ENCODE data around the gene NFIA.

NFIA gene

GRCh38 chr1:61432616-61433388 lies 350.4 kb downstream of the NFIA start:
- no peak overlapping the region for H3K18ac ChIP-seq (ENCODE audit: low read length)
- no peak overlapping the region for H3K23ac ChIP-seq (ENCODE audit: low read length)
- no peaks in the 10 kb centered on the region for H3K79me2 ChIP-seq (ENCODE audit: control insufficient read depth, insufficient read depth, low read length, poor library complexity)
- H3K4me1 ChIP-seq (ENCODE audit: control insufficient read depth in 1 of 2, insufficient read depth in 2 of 2, low read length in 2 of 2) = no peaks in the 10 kb centered on the region
- H2BK5ac ChIP-seq (ENCODE audit: low read depth, low read length, poor library complexity) = no peak overlapping the region
- no peak overlapping the region for H2BK120ac ChIP-seq (ENCODE audit: insufficient read depth, low read length, poor library complexity)
- H4K91ac ChIP-seq (ENCODE audit: low read depth, low read length) = no peak overlapping the region
- no peak overlapping the region for H2AK5ac ChIP-seq (ENCODE audit: low read length)
- H3K4ac ChIP-seq (ENCODE audit: low read depth, low read length) = no peak overlapping the region
- no peaks in the 10 kb centered on the region for H3K36me3 ChIP-seq (ENCODE audit: control insufficient read depth in 1 of 2, insufficient read depth in 2 of 2, low read length in 2 of 2)
- no peak overlapping the region for H3K4me3 ChIP-seq (ENCODE audit: low read depth, low read length)
- H4K12ac ChIP-seq (ENCODE audit: low read depth, low read length) = no peak overlapping the region
- H3K9ac ChIP-seq (ENCODE audit: low read length) = no peak overlapping the region
- H2AFZ ChIP-seq (ENCODE audit: insufficient read depth, low read length, poor library complexity) = no peak overlapping the region
- no peaks in the 10 kb centered on the region for H3K27me3 ChIP-seq (ENCODE audit: insufficient read depth, low read length)
- no peak for DNase-seq
- H3K9me3 ChIP-seq (ENCODE audit: insufficient read depth, low read depth, low read length) = no peaks in the 10 kb centered on the region
- no peak overlapping the region for H3K14ac ChIP-seq (ENCODE audit: low read length)
- H2BK12ac ChIP-seq (ENCODE audit: low read length) = no peak overlapping the region
- H3K79me1 ChIP-seq (ENCODE audit: low read length) = no peaks in the 10 kb centered on the region
- H4K8ac ChIP-seq (ENCODE audit: low read depth, low read length) = no peak overlapping the region
- no CpG with 5 or more reads among the region's 7 CpGs for WGBS (ENCODE audit: extremely low coverage, insufficient coverage, insufficient read length)
- no peak overlapping the region for H3K4me2 ChIP-seq (ENCODE audit: low read length)
- H3K27ac ChIP-seq (ENCODE audit: low read depth, low read length) = no peak overlapping the region

DNA sequence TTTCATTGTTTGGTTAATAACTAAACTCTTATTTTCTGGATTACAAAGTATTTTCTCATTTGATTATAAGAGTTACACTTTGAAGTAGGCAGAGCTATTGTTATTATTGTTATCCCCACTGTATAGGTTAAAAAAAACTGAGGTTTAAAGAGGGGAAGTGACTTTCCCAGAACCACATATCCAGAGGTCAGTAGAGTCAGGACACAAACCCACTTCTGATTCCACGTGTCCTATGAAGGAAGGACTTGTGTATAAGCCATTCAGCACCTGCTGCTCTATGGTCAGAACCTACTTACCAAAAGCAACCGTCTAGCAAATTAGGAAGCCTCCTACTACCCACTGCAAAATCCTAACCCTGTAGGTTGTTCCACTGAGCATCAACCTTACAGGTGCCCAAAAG lies 351.3 kb downstream of the NFIA start:
- no peak for DNase-seq
- Histone ChIP-seq H4K91ac (ENCODE audit: low read depth, low read length) (no peak overlapping the region), H3K9ac (ENCODE audit: low read length) (no peak overlapping the region), H3K18ac (ENCODE audit: low read length) (no peak overlapping the region), H3K27ac (ENCODE audit: low read depth, low read length) (no peak overlapping the region), H2BK5ac (ENCODE audit: low read depth, low read length, poor library complexity) (no peak overlapping the region), H3K79me2 (ENCODE audit: control insufficient read depth, insufficient read depth, low read length, poor library complexity) (no peaks in the 10 kb centered on the region), H2AK5ac (ENCODE audit: low read length) (no peak overlapping the region), H3K4me2 (ENCODE audit: low read length) (no peak overlapping the region), H2BK12ac (ENCODE audit: low read length) (no peak overlapping the region), H3K27me3 (ENCODE audit: insufficient read depth, low read length) (no peaks in the 10 kb centered on the region), H4K8ac (ENCODE audit: low read depth, low read length) (no peak overlapping the region), H3K4ac (ENCODE audit: low read depth, low read length) (no peak overlapping the region), H3K14ac (ENCODE audit: low read length) (no peak overlapping the region), H2AFZ (ENCODE audit: insufficient read depth, low read length, poor library complexity) (no peak overlapping the region), H4K12ac (ENCODE audit: low read depth, low read length) (no peak overlapping the region), H3K23ac (ENCODE audit: low read length) (no peak overlapping the region), H3K4me1 (ENCODE audit: control insufficient read depth in 1 of 2, insufficient read depth in 2 of 2, low read length in 2 of 2) (no peaks in the 10 kb centered on the region), H3K79me1 (ENCODE audit: low read length) (no peaks in the 10 kb centered on the region), H3K36me3 (ENCODE audit: control insufficient read depth in 1 of 2, insufficient read depth in 2 of 2, low read length in 2 of 2) (no peaks in the 10 kb centered on the region), H3K9me3 (ENCODE audit: insufficient read depth, low read depth, low read length) (no peaks in the 10 kb centered on the region), H2BK120ac (ENCODE audit: insufficient read depth, low read length, poor library complexity) (no peak overlapping the region), H3K4me3 (ENCODE audit: low read depth, low read length) (no peak overlapping the region)
- WGBS (ENCODE audit: extremely low coverage, insufficient coverage, insufficient read length) = no CpG with 5 or more reads among the region's 2 CpGs

- no peak overlapping the region for H2AK5ac ChIP-seq (ENCODE audit: low read length)
- H3K36me3 ChIP-seq (ENCODE audit: control insufficient read depth in 1 of 2, insufficient read depth in 2 of 2, low read length in 2 of 2) = no peaks in the 10 kb centered on the region
- no peak overlapping the region for H2BK12ac ChIP-seq (ENCODE audit: low read length)
- H3K79me2 ChIP-seq (ENCODE audit: control insufficient read depth, insufficient read depth, low read length, poor library complexity) = no peaks in the 10 kb centered on the region
- no peak for DNase-seq
- no peak overlapping the region for H3K23ac ChIP-seq (ENCODE audit: low read length)
- no peak overlapping the region for H3K18ac ChIP-seq (ENCODE audit: low read length)
- no CpG with 5 or more reads among the region's 5 CpGs for WGBS (ENCODE audit: extremely low coverage, insufficient coverage, insufficient read length)
- H3K79me1 ChIP-seq (ENCODE audit: low read length) = no peaks in the 10 kb centered on the region
- no peak overlapping the region for H4K12ac ChIP-seq (ENCODE audit: low read depth, low read length)
- H3K9ac ChIP-seq (ENCODE audit: low read length) = no peak overlapping the region
- H2AFZ ChIP-seq (ENCODE audit: insufficient read depth, low read length, poor library complexity) = no peak overlapping the region
- H3K14ac ChIP-seq (ENCODE audit: low read length) = no peak overlapping the region
- H2BK5ac ChIP-seq (ENCODE audit: low read depth, low read length, poor library complexity) = no peak overlapping the region
- no peak overlapping the region for H3K27ac ChIP-seq (ENCODE audit: low read depth, low read length)
- H2BK120ac ChIP-seq (ENCODE audit: insufficient read depth, low read length, poor library complexity) = no peak overlapping the region
- H3K4me3 ChIP-seq (ENCODE audit: low read depth, low read length) = no peak overlapping the region
- H3K4me2 ChIP-seq (ENCODE audit: low read length) = no peak overlapping the region
- H4K8ac ChIP-seq (ENCODE audit: low read depth, low read length) = no peak overlapping the region
- H3K27me3 ChIP-seq (ENCODE audit: insufficient read depth, low read length) = no peaks in the 10 kb centered on the region
- H3K9me3 ChIP-seq (ENCODE audit: insufficient read depth, low read depth, low read length) = no peaks in the 10 kb centered on the region
- H3K4me1 ChIP-seq (ENCODE audit: control insufficient read depth in 1 of 2, insufficient read depth in 2 of 2, low read length in 2 of 2) = no peaks in the 10 kb centered on the region
- no peak overlapping the region for H3K4ac ChIP-seq (ENCODE audit: low read depth, low read length)
- H4K91ac ChIP-seq (ENCODE audit: low read depth, low read length) = no peak overlapping the region
Measured at GRCh38 chr1:61434276-61434675, 351.9 kb downstream of the NFIA start.

DNA sequence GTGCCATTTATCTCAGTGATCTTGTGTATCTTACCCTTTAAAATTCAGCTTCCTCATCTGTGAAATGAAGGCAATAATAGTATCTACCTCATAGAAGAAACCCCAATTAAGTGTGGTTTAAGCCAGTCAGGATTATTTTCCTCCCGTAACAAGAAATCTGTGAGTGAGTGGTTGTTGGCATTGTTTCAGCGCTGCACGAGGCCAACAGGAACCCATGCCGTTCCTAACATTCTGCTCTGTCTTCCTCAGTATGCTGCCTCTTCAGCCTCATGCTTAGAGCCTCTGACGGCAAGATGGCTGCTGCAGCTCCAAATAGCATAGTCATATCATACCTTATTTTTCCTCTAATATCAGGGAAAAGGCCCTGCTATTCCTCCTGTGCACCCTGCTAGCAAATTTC lies 352.9 kb downstream of the NFIA start:
- H4K91ac ChIP-seq (ENCODE audit: low read depth, low read length) = no peak overlapping the region
- no peaks in the 10 kb centered on the region for H3K27me3 ChIP-seq (ENCODE audit: insufficient read depth, low read length)
- no peak overlapping the region for H2AFZ ChIP-seq (ENCODE audit: insufficient read depth, low read length, poor library complexity)
- H2BK5ac ChIP-seq (ENCODE audit: low read depth, low read length, poor library complexity) = no peak overlapping the region
- H3K4me2 ChIP-seq (ENCODE audit: low read length) = no peak overlapping the region
- H3K14ac ChIP-seq (ENCODE audit: low read length) = no peak overlapping the region
- H3K4ac ChIP-seq (ENCODE audit: low read depth, low read length) = no peak overlapping the region
- H3K4me1 ChIP-seq (ENCODE audit: control insufficient read depth in 1 of 2, insufficient read depth in 2 of 2, low read length in 2 of 2) = no peaks in the 10 kb centered on the region
- H3K23ac ChIP-seq (ENCODE audit: low read length) = no peak overlapping the region
- no peak overlapping the region for H4K8ac ChIP-seq (ENCODE audit: low read depth, low read length)
- no peak overlapping the region for H3K27ac ChIP-seq (ENCODE audit: low read depth, low read length)
- no peak overlapping the region for H2AK5ac ChIP-seq (ENCODE audit: low read length)
- no peak overlapping the region for H3K9ac ChIP-seq (ENCODE audit: low read length)
- H3K4me3 ChIP-seq (ENCODE audit: low read depth, low read length) = no peak overlapping the region
- no peaks in the 10 kb centered on the region for H3K9me3 ChIP-seq (ENCODE audit: insufficient read depth, low read depth, low read length)
- H2BK12ac ChIP-seq (ENCODE audit: low read length) = no peak overlapping the region
- no peaks in the 10 kb centered on the region for H3K79me1 ChIP-seq (ENCODE audit: low read length)
- no peak overlapping the region for H4K12ac ChIP-seq (ENCODE audit: low read depth, low read length)
- no peaks in the 10 kb centered on the region for H3K79me2 ChIP-seq (ENCODE audit: control insufficient read depth, insufficient read depth, low read length, poor library complexity)
- H3K18ac ChIP-seq (ENCODE audit: low read length) = no peak overlapping the region
- DNase-seq = no peak
- H2BK120ac ChIP-seq (ENCODE audit: insufficient read depth, low read length, poor library complexity) = no peak overlapping the region
- no peaks in the 10 kb centered on the region for H3K36me3 ChIP-seq (ENCODE audit: control insufficient read depth in 1 of 2, insufficient read depth in 2 of 2, low read length in 2 of 2)
- no CpG with 5 or more reads among the region's 5 CpGs for WGBS (ENCODE audit: extremely low coverage, insufficient coverage, insufficient read length)

Data from trophoblast cell (in vitro differentiated cells and primary cell).